Measurements from ENCODE around the gene MAGOH.

MAGOH gene

GRCh38 chr1:53270873-53271272, 32.6 kb upstream of the MAGOH start:
- no peak for DNase-seq (ENCODE audit: low spot score)

- DNase-seq (ENCODE audit: low spot score) = no peak
These were observed 31.8 kb upstream of the MAGOH start for GRCh38 chr1:53270107-53270506.

- no peak for DNase-seq (ENCODE audit: low spot score)
These were observed 29.4 kb upstream of the MAGOH start for GRCh38 chr1:53267761-53268160.

GRCh38 chr1:53266038-53266437, 27.7 kb upstream of the MAGOH start:
- peak; percentile 35 for DNase-seq (ENCODE audit: low spot score)

- DNase-seq (ENCODE audit: low spot score) = no peak
These were observed 27.3 kb upstream of the MAGOH start for GRCh38 chr1:53265581-53265980.

- no peak for DNase-seq (ENCODE audit: low spot score)
These were observed 25.7 kb upstream of the MAGOH start for GRCh38 chr1:53264048-53264447.

GRCh38 chr1:53262000-53262399, 23.7 kb upstream of the MAGOH start:
- no peak for DNase-seq (ENCODE audit: low spot score)

GRCh38 chr1:53260631-53261247, 22.4 kb upstream of the MAGOH start:
- DNase-seq (ENCODE audit: low spot score) = no peak

GRCh38 chr1:53259932-53260331, 21.6 kb upstream of the MAGOH start:
- DNase-seq (ENCODE audit: low spot score) = no peak

- DNase-seq (ENCODE audit: low spot score) = no peak
These were observed 19.9 kb upstream of the MAGOH start for GRCh38 chr1:53258216-53258615.

GRCh38 chr1:53257454-53258081, 19.2 kb upstream of the MAGOH start:
- no peak for DNase-seq (ENCODE audit: low spot score)

- DNase-seq (ENCODE audit: low spot score) = no peak
These were observed 18.5 kb upstream of the MAGOH start for GRCh38 chr1:53256511-53257453.

- no peak for DNase-seq (ENCODE audit: low spot score)
These were observed 16.7 kb upstream of the MAGOH start for GRCh38 chr1:53255031-53255430.

GRCh38 chr1:53254011-53254640, 15.8 kb upstream of the MAGOH start:
- DNase-seq (ENCODE audit: low spot score) = no peak

- DNase-seq (ENCODE audit: low spot score) = no peak
These were observed 12.0 kb upstream of the MAGOH start for GRCh38 chr1:53250325-53250724.

- DNase-seq (ENCODE audit: low spot score) = no peak
These were observed 11.4 kb upstream of the MAGOH start for GRCh38 chr1:53249706-53250105.

- DNase-seq (ENCODE audit: low spot score) = no peak
These were observed 8.2 kb upstream of the MAGOH start for GRCh38 chr1:53246261-53247134.

GRCh38 chr1:53244141-53244540, 5.8 kb upstream of the MAGOH start:
- no peak for DNase-seq (ENCODE audit: low spot score)

GRCh38 chr1:53242381-53242780, 4.1 kb upstream of the MAGOH start:
- DNase-seq (ENCODE audit: low spot score) = no peak

GRCh38 chr1:53241828-53242227, 3.5 kb upstream of the MAGOH start:
- DNase-seq (ENCODE audit: low spot score) = no peak

GRCh38 chr1:53237638-53238037, 680 bp downstream of the MAGOH start:
- DNase-seq (ENCODE audit: low spot score) = no peak

GRCh38 chr1:53220962-53221286, 17.4 kb downstream of the MAGOH start:
- no peak for DNase-seq (ENCODE audit: low spot score)

Measured in cerebellar cortex (tissue), 1 donor.